GM12892 (cell line): ENCODE data around the gene PRDM15.

ENCODE experiments used
- DNase-seq: peaks from one replicate; pipeline ENCODE4 v3.0.0; 2011; ENCODE audit not compliant: insufficient read length
- FAIRE-seq: peaks from 2 replicates; lab custom pipeline; 2011; peaks lifted over from hg19 to GRCh38; lab: Jason Lieb, UNC
- POLR2A ChIP-seq: IDR thresholded peaks from 2 replicates; pipeline ENCODE4 v1.6.1; 2011; ENCODE audit warnings: low read depth, low read length, control low read depth
- POLR2AphosphoS5 ChIP-seq: IDR thresholded peaks from 2 replicates; pipeline ENCODE4 v1.6.1; 2011; ENCODE audit warnings: low read depth, low read length, control low read depth
- TAF1 ChIP-seq: IDR thresholded peaks from 2 replicates; pipeline ENCODE4 v1.6.1; 2011; ENCODE audit warnings: low read depth, mild to moderate bottlenecking, control low read depth, low read length, borderline replicate concordance

Gene PRDM15

GRCh38 chr21:41755258-41755933, 123.7 kb downstream of the PRDM15 start:
- FAIRE-seq (no peak), DNase-seq (no peak)
- TF ChIP-seq POLR2A = no peak
- TF ChIP-seq TAF1 = no peak
- no peak for TF ChIP-seq POLR2AphosphoS5

GRCh38 chr21:41754479-41754891, 124.7 kb downstream of the PRDM15 start:
- TF ChIP-seq TAF1 = no peak
- no peak for TF ChIP-seq POLR2AphosphoS5
- no peak for TF ChIP-seq POLR2A
- FAIRE-seq (no peak), DNase-seq (no peak)

GRCh38 chr21:41753006-41753898, 125.9 kb downstream of the PRDM15 start:
- no peak for FAIRE-seq
- no peak for DNase-seq
- TF ChIP-seq TAF1 = no peak
- no peak for TF ChIP-seq POLR2AphosphoS5
- no peak for TF ChIP-seq POLR2A

- TF ChIP-seq POLR2A (no peak), TAF1 (no peak), POLR2AphosphoS5 (no peak)
- FAIRE-seq (no peak), DNase-seq (no peak)
These were observed 126.9 kb downstream of the PRDM15 start for GRCh38 chr21:41752231-41752681.

- TF ChIP-seq POLR2A (no peak), POLR2AphosphoS5 (no peak), TAF1 (no peak)
- FAIRE-seq (no peak), DNase-seq (no peak)
These were observed 127.5 kb downstream of the PRDM15 start for GRCh38 chr21:41751611-41752011.

- DNase-seq (no peak), FAIRE-seq (no peak)
- TF ChIP-seq POLR2AphosphoS5 (no peak), POLR2A (no peak), TAF1 (no peak)
These were observed 128.5 kb downstream of the PRDM15 start for GRCh38 chr21:41750532-41751151.

- DNase-seq (no peak), FAIRE-seq (no peak)
- TF ChIP-seq TAF1 (no peak), POLR2A (no peak), POLR2AphosphoS5 (no peak)
These were observed 129.1 kb downstream of the PRDM15 start for GRCh38 chr21:41750051-41750450.

- no peak for TF ChIP-seq POLR2AphosphoS5
- no peak for TF ChIP-seq TAF1
- no peak for TF ChIP-seq POLR2A
- DNase-seq (no peak), FAIRE-seq (no peak)
These were observed 129.9 kb downstream of the PRDM15 start for GRCh38 chr21:41749286-41749685.
